Neural cell (in vitro differentiated cells): ENCODE measurements around the gene TMEM201. TPM values are rescaled to one million over a fixed set of nuclear protein-coding genes. Genes with fewer than 3 reads are reported as not detected.

Experiments
- H2AFZ ChIP-seq: fragments of 200-600, 300-800 bp; sonication (generic), shearing (Covaris generic); 2 replicates; pipeline ENCODE4 v1.6.0; 2014; ENCODE audit warnings: low read depth, mild to moderate bottlenecking, antibody characterized with exemption, low read length, moderate library complexity
- H3F3A ChIP-seq: fragments of 200-600 bp; shearing (Covaris generic); 2 replicates; pipeline ENCODE4 v1.6.1; 2016; ENCODE audit warnings: mild to moderate bottlenecking, moderate library complexity, mixed read lengths, antibody characterized with exemption, low read length; ENCODE audit not compliant: insufficient read depth, poor library complexity, severe bottlenecking
- H3K27ac ChIP-seq: fragments of 200-600, 300-800 bp; sonication (generic), shearing (Covaris generic); 2 replicates; pipeline ENCODE4 v1.5.1; 2014; ENCODE audit warnings: mild to moderate bottlenecking, low read length, moderate library complexity
- H3K27me3 ChIP-seq: fragments of 300-800, 200-600 bp; sonication (generic), shearing (Covaris generic); 2 replicates; pipeline ENCODE4 v1.6.0; 2014; ENCODE audit warnings: mild to moderate bottlenecking, low read depth, low read length, moderate library complexity; ENCODE audit not compliant: insufficient read depth
- H3K36me3 ChIP-seq: fragments of 300-800, 200-600 bp; sonication (generic), shearing (Covaris generic); 2 replicates; pipeline ENCODE4 v1.5.1; 2014; ENCODE audit warnings: mild to moderate bottlenecking, antibody characterized with exemption, low read length, moderate library complexity; ENCODE audit not compliant: insufficient read depth
- H3K4me2 ChIP-seq: fragments of 300-800, 200-600 bp; sonication (generic), shearing (Covaris generic); 2 replicates; pipeline ENCODE4 v1.6.0; 2014; ENCODE audit warnings: mild to moderate bottlenecking, low read length
- H3K4me3 ChIP-seq: fragments of 300-800, 200-600 bp; sonication (generic), shearing (Covaris generic); 2 replicates; pipeline ENCODE4 v1.5.1; 2014; ENCODE audit warnings: mild to moderate bottlenecking, low read length, moderate library complexity
- H3K79me2 ChIP-seq: fragments of 200-600 bp; shearing (Covaris generic); replicated peaks from 2 replicates; pipeline ENCODE4 v1.6.0; 2014; ENCODE audit warnings: mild to moderate bottlenecking, low read length, moderate library complexity; ENCODE audit not compliant: insufficient read depth
- H3K9ac ChIP-seq: fragments of 300-800, 200-600 bp; sonication (generic), shearing (Covaris generic); 2 replicates; pipeline ENCODE4 v1.6.1; 2016; ENCODE audit warnings: mild to moderate bottlenecking, low read length, mixed read lengths
- H3K9me2 ChIP-seq: fragments of 200-600 bp; shearing (Covaris generic); 2 replicates; pipeline ENCODE4 v1.6.1; 2016; ENCODE audit warnings: mild to moderate bottlenecking, low read length, mixed read lengths; ENCODE audit not compliant: insufficient read depth
- H3K9me3 ChIP-seq: fragments of 200-600, 300-800 bp; sonication (generic), shearing (Covaris generic); 2 replicates; pipeline ENCODE4 v1.6.1; 2016; ENCODE audit warnings: mild to moderate bottlenecking, mixed run types, low read length, moderate library complexity, mixed read lengths
- H4K20me1 ChIP-seq: fragments of 200-600 bp; shearing (Covaris generic); 2 replicates; pipeline ENCODE4 v1.6.1; 2016; ENCODE audit warnings: mild to moderate bottlenecking, mixed run types; ENCODE audit not compliant: insufficient read depth
- CTCF ChIP-seq: fragments of 450-650 bp; IDR thresholded peaks from 2 replicates; pipeline ENCODE4 v1.5.1; 2014; ENCODE audit warnings: antibody characterized with exemption, mild to moderate bottlenecking, moderate library complexity; ENCODE audit not compliant: poor library complexity, severe bottlenecking
- EP300 ChIP-seq: fragments of 450-650 bp; conservative IDR thresholded peaks from 2 replicates; pipeline ENCODE4 v1.6.1; 2014; ENCODE audit warnings: antibody characterized with exemption, mild to moderate bottlenecking, moderate library complexity; ENCODE audit not compliant: poor library complexity, severe bottlenecking
- EZH2 ChIP-seq: fragments of 200-600, 300-800 bp; shearing (Covaris generic), sonication (generic); IDR thresholded peaks from 2 replicates; pipeline ENCODE4 v1.6.1; 2014; ENCODE audit warnings: antibody characterized with exemption, low read length, borderline replicate concordance, mild to moderate bottlenecking; ENCODE audit not compliant: insufficient read depth, poor library complexity, severe bottlenecking
- MXI1 ChIP-seq: fragments of 450-650 bp; conservative IDR thresholded peaks from 2 replicates; pipeline ENCODE4 v1.6.1; 2014; ENCODE audit warnings: antibody characterized with exemption, mild to moderate bottlenecking; ENCODE audit not compliant: poor library complexity, severe bottlenecking
- POLR2AphosphoS5 ChIP-seq: IDR thresholded peaks from 2 replicates; pipeline ENCODE4 v1.6.1; 2012
- RAD21 ChIP-seq: fragments of 450-650 bp; conservative IDR thresholded peaks from 2 replicates; pipeline ENCODE4 v1.6.1; 2014; ENCODE audit warnings: antibody characterized with exemption, mild to moderate bottlenecking, moderate library complexity
- REST ChIP-seq: IDR thresholded peaks from 2 replicates; pipeline ENCODE4 v1.6.1; 2012; ENCODE audit warnings: borderline replicate concordance
- SMC3 ChIP-seq: fragments of 450-650 bp; conservative IDR thresholded peaks from 2 replicates; pipeline ENCODE4 v1.6.1; 2014; ENCODE audit warnings: antibody characterized with exemption, mild to moderate bottlenecking, moderate library complexity; ENCODE audit not compliant: poor library complexity
- TAF1 ChIP-seq: IDR thresholded peaks from 2 replicates; pipeline ENCODE4 v1.6.1; 2012; ENCODE audit warnings: low read depth
- polyA plus RNA-seq: library from polyadenylated mRNA; depleted of rRNA; stranded (reverse); fragments of >200 nt; gene quantifications from 2 replicates; pipeline ENCODE4 v1.2.3, GENCODE V29; 2014

Gene TMEM201
- polyA plus RNA-seq, 1 donor from 2014 or later = 7.3 TPM

- Histone ChIP-seq H3F3A (no peaks in the 10 kb centered on the region), H3K9ac (peak overlapping the region; percentile 46), H3K27me3 (no peaks in the 10 kb centered on the region), H3K27ac (peak overlapping the region; percentile 73), H2AFZ (no peak overlapping the region), H3K9me3 (no peaks in the 10 kb centered on the region), H3K4me3 (peak overlapping the region; percentile 53), H3K36me3 (no peaks in the 10 kb centered on the region), H3K79me2 (peaks cover 59% of the 10 kb centered on the region), H4K20me1 (no peaks in the 10 kb centered on the region), H3K4me2 (no peak overlapping the region), H3K9me2 (no peaks in the 10 kb centered on the region)
- no peak for TF ChIP-seq MXI1
- TF ChIP-seq EP300 = no peak
These were observed 3.9 kb downstream of the TMEM201 start for GRCh38 chr1:9592510-9593075.

- peak overlapping the region; percentile 53 for H3K4me3 ChIP-seq
- no peak overlapping the region for H3K4me2 ChIP-seq
- H3K79me2 ChIP-seq = peaks cover 59% of the 10 kb centered on the region
- H3K9me2 ChIP-seq = no peaks in the 10 kb centered on the region
- H3K9me3 ChIP-seq = no peaks in the 10 kb centered on the region
- H3K27ac ChIP-seq = peak overlapping the region; percentile 73
- H4K20me1 ChIP-seq = no peaks in the 10 kb centered on the region
- H3K36me3 ChIP-seq = no peaks in the 10 kb centered on the region
- no peak for TF ChIP-seq CTCF
- TF ChIP-seq EZH2 = no peak
- no peak for TF ChIP-seq MXI1
- peak overlapping the region; percentile 46 for H3K9ac ChIP-seq
- no peaks in the 10 kb centered on the region for H3F3A ChIP-seq
- no peaks in the 10 kb centered on the region for H3K27me3 ChIP-seq
- no peak overlapping the region for H2AFZ ChIP-seq
These were observed 4.4 kb downstream of the TMEM201 start for GRCh38 chr1:9593147-9593491.

GRCh38 chr1:9593492-9594465, 5.1 kb downstream of the TMEM201 start:
- Histone ChIP-seq H2AFZ (no peak overlapping the region), H3F3A (no peaks in the 10 kb centered on the region), H3K9ac (peak overlapping the region; percentile 46), H4K20me1 (no peaks in the 10 kb centered on the region), H3K9me2 (no peaks in the 10 kb centered on the region), H3K4me2 (peak overlapping the region; percentile 20), H3K4me3 (peak overlapping the region; percentile 53), H3K36me3 (no peaks in the 10 kb centered on the region), H3K27ac (peak overlapping the region; percentile 73), H3K9me3 (no peaks in the 10 kb centered on the region), H3K79me2 (peaks cover 59% of the 10 kb centered on the region), H3K27me3 (no peaks in the 10 kb centered on the region)
- TF ChIP-seq RAD21 = no peak
- TF ChIP-seq TAF1 = no peak
- TF ChIP-seq REST = no peak
- peak; percentile 9 for TF ChIP-seq POLR2AphosphoS5
- TF ChIP-seq SMC3 = no peak
- peak; percentile 25 for TF ChIP-seq MXI1
- TF ChIP-seq EZH2 = no peak
- TF ChIP-seq EP300 = no peak
- peak; percentile 46 for TF ChIP-seq CTCF
